Suprapubic skin (tissue), 4 donors: Measurements from ENCODE around the gene DOC2A. TPM values are rescaled to one million over a fixed set of nuclear protein-coding genes. Genes with fewer than 3 reads are reported as not detected.
"Not testable (repeated sequence)": the region's sequence is repeated elsewhere in the genome, so short reads cannot be mapped to it uniquely, and the experiment has no call there.

ENCODE experiments used
- DNase-seq, 2 donors: peaks; one replicate each; pipeline ENCODE4 v3.0.0-alpha.2; 2019; ENCODE audit warnings: low spot score in 2 of 2
- H3K27ac ChIP-seq: fragments of 200-600 bp; sonication (generic); one replicate; pipeline ENCODE4 v1.5.1; 2019
- H3K27me3 ChIP-seq: fragments of 200-600 bp; sonication (generic); one replicate; pipeline ENCODE4 v1.5.1; 2019
- H3K36me3 ChIP-seq: fragments of 200-600 bp; sonication (generic); one replicate; pipeline ENCODE4 v1.5.1; 2019
- H3K4me1 ChIP-seq: fragments of 200-600 bp; sonication (generic); one replicate; pipeline ENCODE4 v1.5.1; 2019
- H3K4me3 ChIP-seq: fragments of 200-600 bp; sonication (generic); one replicate; pipeline ENCODE4 v1.5.1; 2019; ENCODE audit warnings: mild to moderate bottlenecking
- H3K9me3 ChIP-seq: fragments of 200-600 bp; sonication (generic); one replicate; pipeline ENCODE4 v1.5.1; 2019
- EP300 ChIP-seq: sonication (generic); formaldehyde crosslinking; IDR thresholded peaks from one replicate; pipeline ENCODE4 v1.6.1; 2017; ENCODE audit warnings: antibody characterized with exemption
- POLR2A ChIP-seq, 2 donors: fragments of 450-650 bp; IDR thresholded peaks; one replicate each; pipeline ENCODE4 v1.6.1; 2017; ENCODE audit warnings: antibody characterized with exemption in 2 of 2, mild to moderate bottlenecking in 2 of 2, moderate library complexity in 2 of 2
- POLR2AphosphoS5 ChIP-seq, 3 donors: sonication (generic); formaldehyde crosslinking; IDR thresholded peaks; one replicate each; pipeline ENCODE4 v1.6.1; 2017; ENCODE audit warnings: antibody characterized with exemption in 3 of 3
- WGBS: methylation state at CpG from one replicate; pipeline ENCODE4 v1.1.5; 2018; 5-methylcytosine and 5-hydroxymethylcytosine counted together
- total RNA-seq, 4 donors: library from RNA; depleted of rRNA; stranded (reverse); fragments of >200 nt; gene quantifications; one replicate each; pipeline ENCODE4 v1.1.0, GENCODE V29; 2016
- TF ChIP-seq, protein P1 (sequence below), 2 donors: fragments of 200-600 bp in 1 of 2; fragments of 450-650 bp in 1 of 2; sonication (generic) in 1 of 2; IDR thresholded peaks; one replicate each; pipeline ENCODE4 v1.5.1; 2016 to 2019; ENCODE audit warnings: antibody characterized with exemption in 2 of 2, mild to moderate bottlenecking in 1 of 2, moderate library complexity in 1 of 2

DOC2A gene
- total RNA-seq, 4 donors from 2014 or later = 0.42 TPM; not detected in 3

GRCh38 chr16:30025156-30025555, 14.3 kb upstream of the DOC2A start:
- TF ChIP-seq, protein P1, sequence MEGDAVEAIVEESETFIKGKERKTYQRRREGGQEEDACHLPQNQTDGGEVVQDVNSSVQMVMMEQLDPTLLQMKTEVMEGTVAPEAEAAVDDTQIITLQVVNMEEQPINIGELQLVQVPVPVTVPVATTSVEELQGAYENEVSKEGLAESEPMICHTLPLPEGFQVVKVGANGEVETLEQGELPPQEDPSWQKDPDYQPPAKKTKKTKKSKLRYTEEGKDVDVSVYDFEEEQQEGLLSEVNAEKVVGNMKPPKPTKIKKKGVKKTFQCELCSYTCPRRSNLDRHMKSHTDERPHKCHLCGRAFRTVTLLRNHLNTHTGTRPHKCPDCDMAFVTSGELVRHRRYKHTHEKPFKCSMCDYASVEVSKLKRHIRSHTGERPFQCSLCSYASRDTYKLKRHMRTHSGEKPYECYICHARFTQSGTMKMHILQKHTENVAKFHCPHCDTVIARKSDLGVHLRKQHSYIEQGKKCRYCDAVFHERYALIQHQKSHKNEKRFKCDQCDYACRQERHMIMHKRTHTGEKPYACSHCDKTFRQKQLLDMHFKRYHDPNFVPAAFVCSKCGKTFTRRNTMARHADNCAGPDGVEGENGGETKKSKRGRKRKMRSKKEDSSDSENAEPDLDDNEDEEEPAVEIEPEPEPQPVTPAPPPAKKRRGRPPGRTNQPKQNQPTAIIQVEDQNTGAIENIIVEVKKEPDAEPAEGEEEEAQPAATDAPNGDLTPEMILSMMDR (IDR thresholded peaks at IDR 0.05) = no peak
- TF ChIP-seq POLR2A (IDR thresholded peaks at IDR 0.05) (no peak), POLR2AphosphoS5 (IDR thresholded peaks at IDR 0.05) (no peak), EP300 (no peak)
- 74% methylated on average over 18 of the region's 20 CpGs for WGBS
- Histone ChIP-seq H3K27me3 (peaks cover 53% of the 10 kb centered on the region), H3K27ac (no peak overlapping the region), H3K9me3 (no peaks in the 10 kb centered on the region), H3K36me3 (no peaks in the 10 kb centered on the region), H3K4me1 (peaks cover 10% of the 10 kb centered on the region), H3K4me3 (no peak overlapping the region)
- DNase-seq = no peak

DNA sequence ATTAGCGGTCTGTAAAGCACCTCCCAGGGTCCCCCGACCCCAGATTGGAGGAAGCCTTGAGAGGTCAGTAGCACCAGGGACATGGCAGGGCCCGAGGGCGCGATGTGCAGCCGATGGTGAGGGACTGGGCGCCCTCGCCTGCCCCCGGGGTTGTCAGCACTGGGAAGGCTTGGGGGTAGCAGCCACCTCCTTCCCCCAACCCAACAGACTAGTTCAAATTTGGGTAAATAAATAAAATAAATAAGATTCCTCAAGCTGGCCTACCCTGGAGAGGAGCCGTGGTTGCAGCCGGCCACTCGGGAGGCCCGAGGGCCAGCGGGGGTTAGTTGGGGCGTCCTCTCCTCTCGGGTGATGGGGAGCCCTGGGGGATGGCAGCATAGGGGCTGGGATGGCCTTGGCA, 13.6 kb upstream of the DOC2A start:
- Histone ChIP-seq H3K4me3 (no peak overlapping the region), H3K27ac (no peak overlapping the region), H3K4me1 (peaks cover 10% of the 10 kb centered on the region), H3K9me3 (no peaks in the 10 kb centered on the region), H3K27me3 (peaks cover 46% of the 10 kb centered on the region), H3K36me3 (no peaks in the 10 kb centered on the region)
- TF ChIP-seq, protein P1 (IDR thresholded peaks at IDR 0.05) = no peak
- TF ChIP-seq POLR2A (IDR thresholded peaks at IDR 0.05) = no peak
- no peak for DNase-seq
- 75% methylated on average over 13 of the region's 16 CpGs for WGBS

GRCh38 chr16:30023586-30023985, 12.8 kb upstream of the DOC2A start:
- no peak for TF ChIP-seq POLR2A (IDR thresholded peaks at IDR 0.05)
- TF ChIP-seq, protein P1 (IDR thresholded peaks at IDR 0.05) = no peak
- TF ChIP-seq EP300 = no peak
- TF ChIP-seq POLR2AphosphoS5 (IDR thresholded peaks at IDR 0.05) = no peak
- WGBS = 90% methylated on average over 9 of the region's 11 CpGs
- peaks cover 10% of the 10 kb centered on the region for H3K4me1 ChIP-seq
- DNase-seq = no peak
- H3K9me3 ChIP-seq = no peaks in the 10 kb centered on the region
- H3K36me3 ChIP-seq = no peaks in the 10 kb centered on the region
- H3K27ac ChIP-seq = no peak overlapping the region
- no peak overlapping the region for H3K4me3 ChIP-seq
- peaks cover 37% of the 10 kb centered on the region for H3K27me3 ChIP-seq

- 79% methylated on average over 6 of the region's 6 CpGs for WGBS
- H3K4me1 ChIP-seq = peaks cover 10% of the 10 kb centered on the region
- H3K4me3 ChIP-seq = no peak within 1 kb of the TSS
- H3K9me3 ChIP-seq = no peaks in the 10 kb centered on the region
- no peaks in the 10 kb centered on the region for H3K36me3 ChIP-seq
- H3K27me3 ChIP-seq = peaks cover 31% of the 10 kb centered on the region
- DNase-seq = no peak
- H3K27ac ChIP-seq = no peak within 1 kb of the TSS
- TF ChIP-seq POLR2A (IDR thresholded peaks at IDR 0.05) (no peak), EP300 (no peak), POLR2AphosphoS5 (IDR thresholded peaks at IDR 0.05) (no peak)
- TF ChIP-seq, protein P1 (IDR thresholded peaks at IDR 0.05) = no peak
Measured at GRCh38 chr16:30022887-30023286, 12.1 kb upstream of the DOC2A start, which contains the start of gene C16orf92. Gene C16orf92, plus strand, starts transcription at chr16:30023198. Its CDS starts 143 bp downstream, at chr16:30023341.

GRCh38 chr16:30018731-30019158, 7.9 kb upstream of the DOC2A start:
- no peaks in the 10 kb centered on the region for H3K27me3 ChIP-seq
- no peak for DNase-seq
- no peaks in the 10 kb centered on the region for H3K9me3 ChIP-seq
- H3K4me3 ChIP-seq = no peak overlapping the region
- no peaks in the 10 kb centered on the region for H3K36me3 ChIP-seq
- no peak overlapping the region for H3K27ac ChIP-seq
- TF ChIP-seq EP300 = no peak
- TF ChIP-seq POLR2A (IDR thresholded peaks at IDR 0.05) = no peak
- no peak for TF ChIP-seq POLR2AphosphoS5 (IDR thresholded peaks at IDR 0.05)
- TF ChIP-seq, protein P1 (IDR thresholded peaks at IDR 0.05) = no peak
- peaks cover 10% of the 10 kb centered on the region for H3K4me1 ChIP-seq
- WGBS = 64% methylated on average over 4 of the region's 4 CpGs

- peaks cover 10% of the 10 kb centered on the region for H3K4me1 ChIP-seq
- WGBS = 85% methylated on average over 4 of the region's 4 CpGs
Measured at GRCh38 chr16:30017937-30018336, 7.1 kb upstream of the DOC2A start.

More at GRCh38 chr16:30017937-30018336, 7.1 kb upstream of the DOC2A start:
- H3K4me3 ChIP-seq, DNase-seq, H3K9me3 ChIP-seq, H3K27me3 ChIP-seq, H3K36me3 ChIP-seq, H3K27ac ChIP-seq: not testable (repeated sequence)
